SKM-1 (cell line): ENCODE results near the gene TBC1D1.

Source experiments
- DNase-seq: peaks from one replicate; lab custom pipeline; 2025; ENCODE audit not compliant: unreplicated experiment; lab: John Stamatoyannopoulos, UW

TBC1D1 gene

GRCh38 chr4:38161208-38162113, 270.6 kb downstream of the TBC1D1 start:
- no peak for DNase-seq

GRCh38 chr4:38162240-38162784, 271.4 kb downstream of the TBC1D1 start:
- no peak for DNase-seq

DNA sequence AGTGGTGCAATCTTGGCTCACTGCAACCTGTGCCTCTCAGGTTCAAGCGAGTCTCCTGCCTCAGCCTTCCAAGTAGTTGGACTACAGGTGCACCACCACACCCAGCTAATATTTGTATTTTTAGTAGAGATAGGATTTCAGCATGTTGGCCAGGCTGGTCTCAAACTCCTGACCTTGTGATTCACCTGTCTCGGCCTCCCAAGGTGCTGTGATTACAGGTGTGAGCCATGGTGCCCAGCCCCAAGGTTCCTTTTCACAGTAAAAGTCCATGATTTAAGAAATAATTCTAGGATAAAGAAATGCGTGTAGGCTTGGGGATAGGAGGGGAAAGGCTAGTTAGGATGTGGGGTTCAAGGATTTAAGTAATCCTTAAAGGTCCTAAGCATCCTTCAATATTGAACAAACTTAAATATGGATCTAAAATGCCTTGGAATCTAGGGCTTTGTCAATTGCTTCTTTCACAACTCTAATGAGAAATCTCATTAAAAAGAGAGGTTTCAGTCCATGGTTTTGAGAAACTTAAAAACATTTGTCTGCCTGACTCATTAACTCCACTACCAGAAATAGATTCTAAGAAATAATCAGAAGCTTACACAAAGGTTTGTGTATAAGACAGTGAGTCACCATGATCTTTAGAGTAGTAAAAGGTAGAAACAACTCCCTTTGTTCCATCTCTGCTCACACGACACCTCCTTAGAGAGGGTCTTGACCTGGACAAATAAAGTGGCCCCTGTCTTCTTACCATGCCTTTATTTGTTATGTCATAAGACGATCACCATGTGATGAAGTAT, 272.5 kb downstream of the TBC1D1 start:
- no peak for DNase-seq

DNA sequence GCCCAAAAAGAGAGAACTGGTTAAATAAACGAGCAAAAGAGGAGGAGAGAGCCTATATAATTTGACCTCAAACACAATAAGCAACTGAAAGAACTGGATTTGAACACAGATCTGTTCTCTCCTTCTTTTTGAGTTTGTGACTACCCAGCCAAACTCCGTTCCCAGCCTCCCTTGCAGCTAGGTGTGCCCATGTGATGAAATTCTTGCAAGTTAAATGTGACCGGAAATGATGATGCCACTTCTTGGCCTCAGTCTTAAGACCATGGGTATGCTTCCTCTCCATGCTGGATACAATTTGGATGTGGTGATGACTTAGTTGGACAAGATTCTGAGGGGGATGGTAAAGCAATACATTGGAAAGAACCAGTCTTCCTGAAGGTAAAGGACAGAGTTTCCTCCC, 273.5 kb downstream of the TBC1D1 start:
- no peak for DNase-seq

DNA sequence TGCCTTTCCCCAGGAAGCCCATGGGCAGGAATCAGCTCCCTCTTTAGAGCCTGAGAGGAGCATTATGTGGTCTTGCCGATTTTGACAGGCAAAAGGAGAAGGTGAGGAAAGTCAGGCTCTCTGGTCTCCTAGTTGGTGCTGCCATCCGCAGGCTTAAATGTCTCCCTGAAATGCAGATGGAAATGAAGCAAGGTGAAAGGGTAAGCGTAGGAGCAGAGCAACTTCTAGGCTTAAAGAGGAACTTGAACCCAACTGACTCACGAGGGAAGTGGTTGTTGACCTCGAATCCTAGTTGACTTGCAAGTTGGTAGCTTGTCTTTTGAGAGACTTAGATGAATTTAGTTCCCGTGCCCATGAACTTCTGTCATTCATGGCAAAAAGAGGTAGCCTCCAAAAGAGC, 275.2 kb downstream of the TBC1D1 start:
- peak; percentile 96 for DNase-seq

- DNase-seq = no peak
These were observed 275.9 kb downstream of the TBC1D1 start for GRCh38 chr4:38166768-38167167.

GRCh38 chr4:38167973-38168372, 277.1 kb downstream of the TBC1D1 start:
- no peak for DNase-seq

DNA sequence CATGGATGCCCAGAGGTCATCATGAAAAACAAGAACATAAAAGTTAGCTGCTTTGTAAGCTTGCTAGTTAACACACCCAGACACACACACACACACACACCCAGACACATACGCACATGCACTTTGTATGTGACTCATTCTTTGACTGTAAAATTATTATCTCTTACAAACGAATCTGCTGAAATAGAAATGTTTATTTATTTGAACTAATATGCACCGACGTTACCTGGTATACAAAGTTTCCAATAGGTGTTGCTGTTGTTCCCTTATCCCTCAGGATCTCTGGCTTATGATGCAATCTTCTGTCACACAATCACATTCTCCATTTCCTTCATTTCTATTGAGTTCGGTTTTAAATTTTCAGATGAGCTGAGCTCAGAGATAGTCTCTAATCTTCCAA, 278.6 kb downstream of the TBC1D1 start:
- DNase-seq = no peak

GRCh38 chr4:38170338-38171169, 279.7 kb downstream of the TBC1D1 start:
- no peak for DNase-seq

- DNase-seq = no peak
These were observed 281.2 kb downstream of the TBC1D1 start for GRCh38 chr4:38172078-38172477.

DNA sequence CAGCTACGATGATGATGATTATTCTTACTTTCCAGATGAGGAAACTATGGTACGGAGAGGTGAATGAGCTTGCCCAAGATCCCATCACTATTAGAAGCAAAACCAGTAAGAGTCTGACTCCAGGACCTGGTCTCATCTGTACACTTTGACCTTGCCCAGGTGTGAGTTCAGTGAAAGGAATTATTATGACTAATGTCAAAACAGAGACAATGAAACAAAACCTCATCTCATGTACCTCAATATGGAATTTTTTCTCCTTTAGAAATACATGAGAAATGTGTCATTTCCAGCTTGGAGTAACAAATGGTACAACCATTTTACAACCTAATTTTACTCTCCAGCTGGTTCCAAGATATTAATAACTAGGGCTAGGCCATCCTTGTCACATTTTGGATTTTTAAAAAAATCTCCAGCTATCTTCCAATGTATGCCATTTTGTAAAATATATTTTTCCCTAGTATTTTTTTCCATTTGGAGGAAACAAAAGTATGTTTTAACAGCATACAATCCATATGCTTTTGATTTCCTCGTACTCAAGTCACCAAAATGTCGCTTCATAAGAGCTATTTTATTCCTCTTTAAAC, 283.1 kb downstream of the TBC1D1 start:
- DNase-seq = no peak

- no peak for DNase-seq
These were observed 283.9 kb downstream of the TBC1D1 start for GRCh38 chr4:38174801-38175200.

DNA sequence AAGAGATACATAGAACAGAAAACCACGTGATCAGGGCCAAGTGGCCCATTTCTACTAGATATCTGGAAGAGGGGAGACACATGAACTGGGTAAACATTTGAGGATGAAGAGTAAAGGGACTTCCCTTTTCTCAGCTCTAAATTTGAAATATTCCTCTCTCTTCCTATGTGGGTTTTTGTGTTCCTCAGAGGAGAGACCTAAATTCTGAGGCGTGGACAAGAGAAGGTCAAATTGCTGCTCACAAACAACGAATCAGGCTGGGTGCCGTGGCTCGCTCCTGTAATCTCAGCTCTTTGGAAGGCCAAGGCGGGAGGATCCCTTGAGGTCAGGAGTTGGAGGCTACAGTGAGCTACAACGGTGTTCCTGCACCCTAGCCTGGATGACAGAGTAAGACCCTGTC, 285.3 kb downstream of the TBC1D1 start:
- DNase-seq = no peak

- DNase-seq = no peak
These were observed 286.2 kb downstream of the TBC1D1 start for GRCh38 chr4:38177035-38177546.

- no peak for DNase-seq
These were observed 286.9 kb downstream of the TBC1D1 start for GRCh38 chr4:38177641-38178391.

DNA sequence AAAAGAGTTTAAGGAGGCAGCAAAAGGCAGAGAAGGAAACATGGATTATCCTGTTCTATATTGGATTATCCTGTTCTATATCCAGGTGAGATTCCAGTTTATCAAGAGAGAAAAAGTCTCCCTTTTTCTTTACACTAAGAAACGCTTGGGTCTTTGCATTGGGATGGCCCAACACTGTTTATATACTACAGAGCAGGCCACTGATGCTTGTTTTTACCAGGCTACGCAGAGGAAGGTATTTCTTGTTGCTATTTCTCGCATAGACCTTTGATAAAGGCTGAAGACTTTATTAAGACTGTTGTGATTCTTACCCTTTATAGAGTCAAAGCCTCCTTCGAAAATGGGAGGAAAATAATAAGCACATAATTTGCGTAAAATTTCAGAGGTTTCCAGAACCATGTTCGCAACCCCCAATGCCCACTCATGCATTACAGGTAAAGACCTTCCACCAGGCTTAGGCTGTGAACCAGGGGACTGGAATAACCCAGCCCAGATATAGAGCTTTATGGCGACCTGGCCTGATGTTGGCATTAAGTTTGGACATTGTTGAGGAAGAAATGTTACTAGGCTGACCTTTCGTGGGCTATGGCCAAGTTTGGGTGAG, 287.6 kb downstream of the TBC1D1 start:
- DNase-seq = no peak

- DNase-seq = peak; percentile 56
These were observed 288.9 kb downstream of the TBC1D1 start for GRCh38 chr4:38179690-38180377.

GRCh38 chr4:38180456-38180855, 289.6 kb downstream of the TBC1D1 start:
- no peak for DNase-seq

DNA sequence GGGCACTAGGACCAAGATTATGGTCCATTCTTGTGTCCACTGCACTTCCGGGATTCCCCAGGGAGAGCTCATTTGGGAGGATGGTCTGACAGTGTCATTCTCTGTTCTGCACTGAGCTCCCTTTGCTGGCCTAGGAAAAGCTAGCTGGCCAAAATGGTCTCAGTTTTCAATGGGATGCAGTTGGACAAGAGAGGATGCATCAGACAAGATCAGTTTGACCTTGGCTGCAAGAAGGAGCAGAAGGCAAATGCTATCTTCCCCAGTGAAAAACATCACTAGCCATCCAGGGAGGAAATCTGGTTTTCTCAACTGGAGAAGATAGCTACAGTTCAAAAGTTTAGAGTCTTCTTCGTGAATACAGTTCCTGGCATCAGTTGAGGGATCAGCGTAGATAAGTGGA, 290.4 kb downstream of the TBC1D1 start:
- DNase-seq = no peak
